ENCODE measurements around the gene MAML1. TPM values are rescaled to one million over a fixed set of nuclear protein-coding genes. Genes with fewer than 3 reads are reported as not detected.
"Not testable (repeated sequence)": the region's sequence is repeated elsewhere in the genome, so short reads cannot be mapped to it uniquely, and the experiment has no call there.

MAML1 gene
- 10 to 100 TPM; 26.7 to 42.4 TPM for total RNA-seq

- no peaks in the 10 kb centered on the region for H3K9me3 Mint-ChIP-seq
- peak; percentile 94 for ATAC-seq (replicated peaks)
- peaks cover 88% of the 10 kb centered on the region for H3K36me3 Mint-ChIP-seq (ENCODE audit: low read depth)
- H3K4me1 Mint-ChIP-seq, result peaks cover 15% of the 10 kb centered on the region
- H3K4me3 Mint-ChIP-seq, result peak within 1 kb of the TSS; percentile 96
- H3K27me3 Mint-ChIP-seq, result no peaks in the 10 kb centered on the region
- H3K27ac Mint-ChIP-seq, result peak within 1 kb of the TSS; percentile 92
These were observed at the start of gene MAML1 for GRCh38 chr5:179732412-179732917. Gene MAML1 (plus strand): TSS chr5:179732822. CDS start chr5:179733113, 291 bp downstream.

- ATAC-seq (replicated peaks); H3K27me3 Mint-ChIP-seq; H3K36me3 Mint-ChIP-seq (ENCODE audit: low read depth): not testable (repeated sequence)
These were observed 43.4 kb upstream of the MAML1 start for GRCh38 chr5:179689212-179689611.

GRCh38 chr5:179694561-179694960 is 38.1 kb upstream of the MAML1 start:
- Mint-ChIP-seq H3K4me3 (no peak overlapping the region), H3K27me3 (no peaks in the 10 kb centered on the region), H3K36me3 (ENCODE audit: low read depth) (peaks cover 16% of the 10 kb centered on the region), H3K27ac (no peak overlapping the region), H3K9me3 (no peaks in the 10 kb centered on the region), H3K4me1 (peaks cover 4% of the 10 kb centered on the region)
- ATAC-seq (replicated peaks), result no peak

More at GRCh38 chr5:179689212-179689611, 43.4 kb upstream of the MAML1 start:
- not testable (repeated sequence) for H3K9me3 Mint-ChIP-seq, H3K27ac Mint-ChIP-seq, H3K4me1 Mint-ChIP-seq, H3K4me3 Mint-ChIP-seq

DNA sequence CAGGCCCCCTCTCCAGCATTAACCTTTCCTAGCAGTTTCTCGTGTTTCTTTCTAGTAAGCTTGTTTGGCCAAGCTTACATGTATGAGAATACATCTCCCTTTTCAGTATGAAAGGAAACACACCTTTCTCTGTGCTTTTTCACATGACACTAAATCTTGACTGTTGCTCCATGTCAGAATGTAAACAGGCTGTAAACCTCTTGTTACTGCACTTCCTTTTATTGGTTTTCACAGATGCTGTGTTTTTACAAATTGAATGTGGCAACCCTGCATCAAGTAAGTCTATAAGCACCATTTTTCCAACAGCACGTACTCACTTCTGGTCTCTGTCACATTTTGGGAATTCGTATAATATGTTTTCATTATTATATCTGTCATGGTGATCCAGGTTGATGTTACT is 36.0 kb upstream of the MAML1 start:
- H3K36me3 Mint-ChIP-seq (ENCODE audit: low read depth), result peaks cover 34% of the 10 kb centered on the region
- H3K27ac Mint-ChIP-seq, result peak overlapping the region; percentile 99
- H3K4me3 Mint-ChIP-seq, result peak overlapping the region; percentile 95
- H3K4me1 Mint-ChIP-seq, result peaks cover 13% of the 10 kb centered on the region
- no peak for ATAC-seq (replicated peaks)
- no peaks in the 10 kb centered on the region for H3K27me3 Mint-ChIP-seq
- no peaks in the 10 kb centered on the region for H3K9me3 Mint-ChIP-seq

DNA sequence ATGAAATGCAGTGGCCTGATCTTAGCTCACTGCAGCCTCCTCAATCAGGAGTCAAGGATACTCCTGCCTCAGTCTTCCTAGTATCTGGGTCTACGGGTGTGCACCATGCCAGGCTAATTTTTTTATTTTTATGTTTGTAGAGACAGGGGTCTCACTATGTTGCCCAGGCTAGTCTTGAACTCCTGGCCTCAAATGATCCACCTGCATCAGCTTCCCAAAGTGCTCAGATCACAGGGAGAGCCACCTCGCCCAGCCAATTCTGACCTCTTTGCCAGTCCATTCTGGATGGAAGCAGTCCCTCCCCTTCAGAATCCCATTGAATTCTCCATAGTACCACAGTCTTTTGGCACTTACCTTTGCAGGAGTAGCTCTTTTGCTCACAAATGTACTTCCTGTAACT is 35.5 kb upstream of the MAML1 start:
- no peak for ATAC-seq (replicated peaks)
- Mint-ChIP-seq H3K27ac (peak overlapping the region; percentile 99), H3K4me3 (peak overlapping the region; percentile 95), H3K9me3 (no peaks in the 10 kb centered on the region), H3K36me3 (ENCODE audit: low read depth) (peaks cover 39% of the 10 kb centered on the region), H3K27me3 (no peaks in the 10 kb centered on the region), H3K4me1 (peaks cover 14% of the 10 kb centered on the region)

GRCh38 chr5:179697543-179697942 is 35.1 kb upstream of the MAML1 start:
- H3K27me3 Mint-ChIP-seq; ATAC-seq (replicated peaks); H3K9me3 Mint-ChIP-seq: not testable (repeated sequence)
- peaks cover 43% of the 10 kb centered on the region for H3K36me3 Mint-ChIP-seq (ENCODE audit: low read depth)
- peaks cover 19% of the 10 kb centered on the region for H3K4me1 Mint-ChIP-seq
- H3K4me3 Mint-ChIP-seq, result peak overlapping the region; percentile 95
- H3K27ac Mint-ChIP-seq, result peak overlapping the region; percentile 99

GRCh38 chr5:179697993-179698934 is 34.4 kb upstream of the MAML1 start:
- H3K36me3 Mint-ChIP-seq (ENCODE audit: low read depth), result peaks cover 50% of the 10 kb centered on the region
- peak; percentile 90 for ATAC-seq (replicated peaks)
- H3K4me3 Mint-ChIP-seq, result peak overlapping the region; percentile 95
- H3K27ac Mint-ChIP-seq, result peak overlapping the region; percentile 99
- peaks cover 21% of the 10 kb centered on the region for H3K4me1 Mint-ChIP-seq
- no peaks in the 10 kb centered on the region for H3K9me3 Mint-ChIP-seq
- H3K27me3 Mint-ChIP-seq, result no peaks in the 10 kb centered on the region

- ATAC-seq (replicated peaks), result peak; percentile 1
These were observed 33.5 kb upstream of the MAML1 start, which contains the start of gene CANX for GRCh38 chr5:179698935-179699615. Gene CANX (plus strand): TSS chr5:179698967. CDS start chr5:179705682, 6,715 bp downstream.

DNA sequence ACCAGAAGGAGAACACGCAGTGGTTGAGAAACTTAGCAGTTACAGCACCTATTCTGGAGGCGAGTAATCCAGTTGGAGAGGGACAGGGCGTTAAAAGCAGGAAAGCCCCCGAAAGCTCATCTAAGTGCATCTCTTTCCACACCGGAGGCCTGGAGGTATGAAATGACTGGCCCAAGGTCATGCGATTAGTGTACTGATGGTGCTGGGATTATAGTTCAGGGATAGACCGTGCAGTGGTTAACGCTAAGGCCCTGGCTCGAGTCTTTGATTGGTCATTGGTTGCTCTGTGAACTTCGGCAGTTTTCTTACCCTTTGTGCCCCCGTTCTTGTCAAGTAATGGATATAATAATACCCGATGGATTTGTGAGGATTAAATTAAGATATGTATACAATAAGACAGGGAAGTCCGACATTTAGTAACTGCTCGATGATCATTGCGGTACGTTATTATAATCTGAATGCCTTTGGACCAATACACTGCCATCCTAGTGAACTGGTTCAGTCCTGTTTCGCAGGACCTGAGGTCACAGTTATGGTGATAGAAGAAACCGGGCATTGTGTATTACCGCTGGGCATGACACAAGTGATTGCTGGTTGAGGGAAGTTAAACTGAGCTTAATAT is 32.9 kb upstream of the MAML1 start:
- Mint-ChIP-seq H3K27ac (peak overlapping the region; percentile 99), H3K9me3 (no peaks in the 10 kb centered on the region), H3K36me3 (ENCODE audit: low read depth) (peaks cover 65% of the 10 kb centered on the region), H3K4me1 (peaks cover 28% of the 10 kb centered on the region), H3K4me3 (peak overlapping the region; percentile 95), H3K27me3 (no peaks in the 10 kb centered on the region)
- ATAC-seq (replicated peaks), result peak; percentile 41

More at GRCh38 chr5:179698935-179699615, 33.5 kb upstream of the MAML1 start, which contains the start of gene CANX:
- no peaks in the 10 kb centered on the region for H3K9me3 Mint-ChIP-seq
- no peaks in the 10 kb centered on the region for H3K27me3 Mint-ChIP-seq
- H3K4me1 Mint-ChIP-seq, result peaks cover 28% of the 10 kb centered on the region
- peak within 1 kb of the TSS; percentile 95 for H3K4me3 Mint-ChIP-seq
- H3K36me3 Mint-ChIP-seq (ENCODE audit: low read depth), result peaks cover 58% of the 10 kb centered on the region
- peak within 1 kb of the TSS; percentile 99 for H3K27ac Mint-ChIP-seq

GRCh38 chr5:179700401-179700918 is 32.2 kb upstream of the MAML1 start:
- H3K27me3 Mint-ChIP-seq, result no peaks in the 10 kb centered on the region
- H3K4me1 Mint-ChIP-seq, result peaks cover 28% of the 10 kb centered on the region
- H3K36me3 Mint-ChIP-seq (ENCODE audit: low read depth), result peaks cover 72% of the 10 kb centered on the region
- no peak for ATAC-seq (replicated peaks)
- H3K4me3 Mint-ChIP-seq, result peak overlapping the region; percentile 95
- peak overlapping the region; percentile 99 for H3K27ac Mint-ChIP-seq
- H3K9me3 Mint-ChIP-seq, result no peaks in the 10 kb centered on the region

DNA sequence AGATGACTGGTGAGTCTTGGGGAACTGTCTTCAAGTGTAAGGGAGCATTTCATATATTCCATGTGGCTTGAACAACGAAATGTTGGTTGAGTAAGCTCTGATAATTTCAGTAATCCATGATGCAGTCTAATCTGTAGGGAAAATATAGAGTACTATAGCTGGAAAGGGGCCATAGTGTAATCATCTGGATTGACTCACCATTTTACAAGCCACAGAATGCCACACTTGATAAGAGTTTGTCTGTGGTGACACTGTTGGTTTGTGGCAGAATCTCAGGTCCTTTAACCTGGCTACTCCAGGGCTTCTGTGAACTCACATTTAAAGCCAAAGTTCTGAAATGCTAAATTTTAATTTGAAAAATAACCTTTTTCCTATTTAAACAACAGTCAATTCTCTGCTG is 16.3 kb upstream of the MAML1 start:
- Mint-ChIP-seq H3K27ac (peak overlapping the region; percentile 65), H3K4me1 (no peaks in the 10 kb centered on the region), H3K27me3 (no peaks in the 10 kb centered on the region), H3K4me3 (no peak overlapping the region), H3K9me3 (no peaks in the 10 kb centered on the region), H3K36me3 (ENCODE audit: low read depth) (peaks cover 100% of the 10 kb centered on the region)
- ATAC-seq (replicated peaks), result peak; percentile 23

DNA sequence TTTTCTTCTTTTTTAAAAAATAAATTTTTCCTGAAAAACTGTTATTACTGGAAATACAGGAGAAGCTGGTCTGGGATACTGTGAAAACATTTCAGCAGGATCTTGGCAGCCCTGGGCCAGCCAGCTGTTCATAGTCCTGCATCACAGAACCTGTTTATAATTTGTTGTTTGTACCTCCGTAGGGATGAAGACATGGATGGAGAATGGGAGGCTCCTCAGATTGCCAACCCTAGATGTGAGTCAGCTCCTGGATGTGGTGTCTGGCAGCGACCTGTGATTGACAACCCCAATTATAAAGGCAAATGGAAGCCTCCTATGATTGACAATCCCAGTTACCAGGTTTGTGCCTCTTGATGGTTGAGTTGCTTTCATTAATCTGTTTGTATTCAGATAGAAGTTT is 12.4 kb upstream of the MAML1 start:
- no peak for ATAC-seq (replicated peaks)
- H3K36me3 Mint-ChIP-seq (ENCODE audit: low read depth), result peaks cover 98% of the 10 kb centered on the region

DNA sequence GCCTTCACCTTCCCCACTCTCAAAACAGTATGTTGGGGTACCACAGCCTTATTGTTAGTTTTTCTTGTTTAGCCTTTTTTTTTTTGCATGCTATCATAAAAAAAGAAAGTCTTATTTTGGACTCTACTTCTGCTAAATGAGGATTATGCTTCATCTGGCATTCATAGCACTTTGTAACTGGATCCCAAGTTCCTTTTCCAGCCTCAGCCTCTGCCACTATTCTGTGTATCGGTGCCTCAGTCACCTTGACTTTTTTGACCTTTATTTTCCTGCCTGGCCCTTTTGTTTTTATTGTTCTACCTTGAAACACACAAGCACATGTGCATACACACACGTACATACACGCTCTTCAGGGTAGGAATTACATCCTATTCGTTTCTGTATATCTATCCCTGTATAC is 8.5 kb upstream of the MAML1 start:
- Mint-ChIP-seq H3K27me3 (no peaks in the 10 kb centered on the region), H3K36me3 (ENCODE audit: low read depth) (peaks cover 98% of the 10 kb centered on the region), H3K27ac (peak overlapping the region; percentile 77), H3K9me3 (no peaks in the 10 kb centered on the region), H3K4me1 (peaks cover 14% of the 10 kb centered on the region), H3K4me3 (no peak overlapping the region)
- ATAC-seq (replicated peaks), result no peak

More for the DNA sequence above, 12.4 kb upstream of the MAML1 start:
- H3K27me3 Mint-ChIP-seq, result no peaks in the 10 kb centered on the region
- H3K4me3 Mint-ChIP-seq, result no peak overlapping the region
- no peaks in the 10 kb centered on the region for H3K9me3 Mint-ChIP-seq
- peaks cover 9% of the 10 kb centered on the region for H3K4me1 Mint-ChIP-seq
- no peak overlapping the region for H3K27ac Mint-ChIP-seq

GRCh38 chr5:179727106-179727505 is 5.5 kb upstream of the MAML1 start:
- peak overlapping the region; percentile 85 for H3K27ac Mint-ChIP-seq
- no peaks in the 10 kb centered on the region for H3K27me3 Mint-ChIP-seq
- H3K9me3 Mint-ChIP-seq, result no peaks in the 10 kb centered on the region
- peaks cover 100% of the 10 kb centered on the region for H3K36me3 Mint-ChIP-seq (ENCODE audit: low read depth)
- no peak for ATAC-seq (replicated peaks)
- no peak overlapping the region for H3K4me3 Mint-ChIP-seq
- peaks cover 17% of the 10 kb centered on the region for H3K4me1 Mint-ChIP-seq
